Transverse colon (tissue), 4 donors: ENCODE results near the gene LBX1. TPM values are rescaled to one million over a fixed set of nuclear protein-coding genes. Genes with fewer than 3 reads are reported as not detected.

Experiments
- DNase-seq: peaks from one replicate; pipeline ENCODE4 v3.0.0-alpha.2; 2019
- H3K27ac ChIP-seq, 4 donors: fragments of 200-600 bp; sonication (generic); 2 replicates each; pipeline ENCODE4 v1.5.1; 2016 to 2018; ENCODE audit warnings: inconsistent platforms in 4 of 4
- H3K27me3 ChIP-seq: fragments of 200-600 bp; sonication (generic); 2 replicates; pipeline ENCODE4 v1.5.1; 2017; ENCODE audit warnings: inconsistent platforms
- H3K36me3 ChIP-seq, 4 donors: fragments of 200-600 bp; sonication (generic); 2 replicates each; pipeline ENCODE4 v1.5.1; 2017 to 2019; ENCODE audit warnings: inconsistent platforms in 4 of 4
- H3K4me1 ChIP-seq, 4 donors: fragments of 200-600 bp; sonication (generic); 2 replicates each; pipeline ENCODE4 v1.5.1; 2017 to 2020; ENCODE audit warnings: inconsistent platforms in 4 of 4
- H3K4me3 ChIP-seq, 4 donors: fragments of 200-600 bp; sonication (generic); 1 replicate in 1 of 4; 2 replicates in 3 of 4; pipeline versions ENCODE4 v1.5.1 to v1.6.1; 2017 to 2019; ENCODE audit warnings: inconsistent platforms in 4 of 4
- H3K9me3 ChIP-seq, 2 donors: fragments of 200-600 bp; sonication (generic); 2 replicates each; pipeline ENCODE4 v1.5.1; 2017 to 2019; ENCODE audit warnings: inconsistent platforms in 2 of 2
- CTCF ChIP-seq, 5 experiments: fragments of 200-600 bp in 3 of 5; fragments of 450-650 bp in 2 of 5; sonication (generic) in 3 of 5; IDR thresholded peaks; 1 replicate in 2 of 5; 2 replicates in 3 of 5; pipeline ENCODE4 v1.5.1; 2016 to 2017; ENCODE audit warnings: antibody characterized with exemption in 5 of 5, inconsistent platforms in 3 of 5, mild to moderate bottlenecking in 2 of 5, moderate library complexity in 1 of 5
- EP300 ChIP-seq: sonication (generic); formaldehyde crosslinking; IDR thresholded peaks from one replicate; pipeline ENCODE4 v1.6.1; 2017; ENCODE audit warnings: antibody characterized with exemption, low read depth
- POLR2A ChIP-seq: fragments of 450-650 bp; IDR thresholded peaks from one replicate; pipeline ENCODE4 v1.6.1; 2016; ENCODE audit warnings: antibody characterized with exemption, mild to moderate bottlenecking, moderate library complexity
- POLR2AphosphoS5 ChIP-seq, 3 donors: sonication (generic); formaldehyde crosslinking; IDR thresholded peaks; one replicate each; pipeline ENCODE4 v1.6.1; 2016; ENCODE audit warnings: antibody characterized with exemption in 3 of 3
- WGBS, 2 donors: methylation state at CpG; one replicate each; pipeline ENCODE4 v1.1.5; 2018; ENCODE audit warnings: low coverage in 1 of 2; 5-methylcytosine and 5-hydroxymethylcytosine counted together
- in situ Hi-C, 4 donors: fragments of 200-750 bp; cut with MboI; loops; one replicate each; pipeline versions ENCODE4 v1.15.0 to v1.15.1; 2017; ENCODE audit warnings: low sequenced_read_pairs in 3 of 4, low pct_ligation_motif_present in 1 of 4, low pct_unique_long_range_greater_than_20kb in 1 of 4
- intact Hi-C: fragments of 100-400 bp; cut with DNase I; formaldehyde crosslinking; loops from one replicate; pipeline ENCODE4 v1.15.1; 2023; ENCODE audit warnings: low total_unique reads
- total RNA-seq, 4 donors: library from RNA; depleted of rRNA; stranded (reverse); fragments of >200 nt; gene quantifications; one replicate each; pipeline ENCODE4 v1.1.0, GENCODE V29; 2016

LBX1 gene
- total RNA-seq, 4 donors from 2014 or later, result not detected

GRCh38 chr10:101189461-101190401, 39.5 kb downstream of the LBX1 start:
- WGBS, 2 donors, result 54 to 63% methylated on average over 7 to 12 of the region's 12 CpGs
- in situ Hi-C loops (no loop called here), intact Hi-C loops (no loop called here)
- Histone ChIP-seq H3K27me3 (peaks cover 34% of the 10 kb centered on the region), H3K4me3 (no peak overlapping the region), H3K27ac (no peak overlapping the region), H3K4me1 (no peaks in the 10 kb centered on the region), H3K9me3 (no peaks in the 10 kb centered on the region), H3K36me3 (no peaks in the 10 kb centered on the region)
- DNase-seq, result no peak
- TF ChIP-seq POLR2AphosphoS5 (IDR thresholded peaks at IDR 0.05), result no peak
- no peak for TF ChIP-seq CTCF (IDR thresholded peaks at IDR 0.05)
- TF ChIP-seq EP300, result no peak

GRCh38 chr10:101188942-101189341, 40.3 kb downstream of the LBX1 start:
- no peaks in the 10 kb centered on the region for H3K36me3 ChIP-seq
- H3K4me3 ChIP-seq, result no peak overlapping the region
- no peak for TF ChIP-seq EP300
- no peak for TF ChIP-seq CTCF (IDR thresholded peaks at IDR 0.05)
- no peak for TF ChIP-seq POLR2A
- TF ChIP-seq POLR2AphosphoS5 (IDR thresholded peaks at IDR 0.05), result no peak
- H3K9me3 ChIP-seq, result no peaks in the 10 kb centered on the region
- H3K27ac ChIP-seq, result no peak overlapping the region
- DNase-seq, result no peak
- H3K4me1 ChIP-seq, result no peaks in the 10 kb centered on the region
- H3K27me3 ChIP-seq, result peaks cover 28% of the 10 kb centered on the region
- WGBS, 2 donors, result 74% methylated on average over 4 of the region's 4 CpGs; no CpG with 5 or more reads in 1 of the 2 donors
- in situ Hi-C loops (no loop called here), intact Hi-C loops (no loop called here)

GRCh38 chr10:101183458-101184183, 45.6 kb downstream of the LBX1 start:
- WGBS, 2 donors, result 71 to 76% methylated on average over 6 of the region's 6 CpGs
- Histone ChIP-seq H3K36me3 (no peaks in the 10 kb centered on the region), H3K4me1 (no peaks in the 10 kb centered on the region), H3K27ac (no peak overlapping the region), H3K9me3 (no peaks in the 10 kb centered on the region), H3K27me3 (peaks cover 29% of the 10 kb centered on the region), H3K4me3 (no peak overlapping the region)
- intact Hi-C loops, result no loop called here
- no peak for TF ChIP-seq POLR2AphosphoS5 (IDR thresholded peaks at IDR 0.05)
- no peak for TF ChIP-seq EP300
- no peak for TF ChIP-seq POLR2A
- no peak for TF ChIP-seq CTCF (IDR thresholded peaks at IDR 0.05)
- no peak for DNase-seq
- in situ Hi-C loops, result no loop called here

GRCh38 chr10:101182936-101183335, 46.3 kb downstream of the LBX1 start:
- Histone ChIP-seq H3K4me1 (no peaks in the 10 kb centered on the region), H3K27ac (no peak overlapping the region), H3K27me3 (peaks cover 29% of the 10 kb centered on the region), H3K4me3 (no peak overlapping the region), H3K36me3 (no peaks in the 10 kb centered on the region), H3K9me3 (no peaks in the 10 kb centered on the region)
- no peak for DNase-seq
- in situ Hi-C loops, result no loop called here
- WGBS, 2 donors, result 81% methylated on average over 2 of the region's 2 CpGs; no CpG with 5 or more reads in 1 of the 2 donors
- intact Hi-C loops, result no loop called here
- TF ChIP-seq POLR2A, result no peak
- TF ChIP-seq EP300, result no peak
- no peak for TF ChIP-seq POLR2AphosphoS5 (IDR thresholded peaks at IDR 0.05)
- TF ChIP-seq CTCF (IDR thresholded peaks at IDR 0.05), result no peak
